AG04449 (cell line): Measurements from ENCODE around the gene TBC1D5.

ENCODE experiments used
- CTCF ChIA-PET: fragments of 350-600 bp; formaldehyde crosslinking; extraction: SDS; loops from one replicate; lab custom pipeline; 2021; ENCODE audit warnings: antibody characterized with exemption; lab: Yijun Ruan, JAX
- POLR2A ChIA-PET: fragments of 400-600, 350-600 bp; formaldehyde crosslinking; extraction: SDS; loops from one replicate; lab custom pipeline; 2020; ENCODE audit warnings: antibody characterized with exemption, inconsistent platforms; lab: Yijun Ruan, JAX
- DNase-seq: peaks from one replicate; pipeline ENCODE4 v3.0.0-alpha.2; 2010; ENCODE audit warnings: low read depth, low spot score
- H3K4me3 ChIP-seq: 2 replicates; pipeline ENCODE4 v1.5.1; 2011; ENCODE audit warnings: low read depth, mild to moderate bottlenecking, control low read depth, low read length
- TF ChIP-seq, protein P1 (sequence below): IDR thresholded peaks from one replicate; pipeline ENCODE4 v1.5.1; 2011; ENCODE audit warnings: mild to moderate bottlenecking, moderate library complexity, low read length, control low read depth, inconsistent platforms; ENCODE audit not compliant: insufficient read depth; ENCODE audit errors: missing control alignments

TBC1D5 gene

GRCh38 chr3:17300441-17300840, 442.0 kb downstream of the TBC1D5 start:
- ChIA-PET CTCF (no interaction called here), POLR2A (no interaction called here)

DNA sequence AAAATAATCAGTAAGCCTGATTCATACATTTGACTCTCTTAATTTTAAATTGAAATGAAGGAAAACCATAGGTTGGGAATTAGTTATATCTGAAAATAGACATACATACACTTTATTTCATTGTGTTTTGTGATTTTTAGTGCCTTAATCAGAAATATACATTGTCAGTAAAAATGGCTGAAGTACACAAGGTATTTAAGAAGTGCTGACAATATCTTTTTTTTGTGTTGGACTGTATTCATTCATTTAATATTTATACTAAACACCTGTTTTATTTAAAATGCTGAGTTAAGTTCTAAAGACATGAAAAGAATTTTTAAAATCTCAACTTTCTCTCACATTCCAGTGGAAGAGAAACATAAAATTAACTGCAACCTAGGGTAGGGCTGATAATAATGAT, 444.4 kb downstream of the TBC1D5 start:
- CTCF ChIA-PET, result no interaction called here
- no peak for DNase-seq
- TF ChIP-seq, protein P1, sequence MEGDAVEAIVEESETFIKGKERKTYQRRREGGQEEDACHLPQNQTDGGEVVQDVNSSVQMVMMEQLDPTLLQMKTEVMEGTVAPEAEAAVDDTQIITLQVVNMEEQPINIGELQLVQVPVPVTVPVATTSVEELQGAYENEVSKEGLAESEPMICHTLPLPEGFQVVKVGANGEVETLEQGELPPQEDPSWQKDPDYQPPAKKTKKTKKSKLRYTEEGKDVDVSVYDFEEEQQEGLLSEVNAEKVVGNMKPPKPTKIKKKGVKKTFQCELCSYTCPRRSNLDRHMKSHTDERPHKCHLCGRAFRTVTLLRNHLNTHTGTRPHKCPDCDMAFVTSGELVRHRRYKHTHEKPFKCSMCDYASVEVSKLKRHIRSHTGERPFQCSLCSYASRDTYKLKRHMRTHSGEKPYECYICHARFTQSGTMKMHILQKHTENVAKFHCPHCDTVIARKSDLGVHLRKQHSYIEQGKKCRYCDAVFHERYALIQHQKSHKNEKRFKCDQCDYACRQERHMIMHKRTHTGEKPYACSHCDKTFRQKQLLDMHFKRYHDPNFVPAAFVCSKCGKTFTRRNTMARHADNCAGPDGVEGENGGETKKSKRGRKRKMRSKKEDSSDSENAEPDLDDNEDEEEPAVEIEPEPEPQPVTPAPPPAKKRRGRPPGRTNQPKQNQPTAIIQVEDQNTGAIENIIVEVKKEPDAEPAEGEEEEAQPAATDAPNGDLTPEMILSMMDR, result no peak
- POLR2A ChIA-PET, result no interaction called here
- no peak overlapping the region for H3K4me3 ChIP-seq

More at GRCh38 chr3:17300441-17300840, 442.0 kb downstream of the TBC1D5 start:
- TF ChIP-seq, protein P1, result no peak
- DNase-seq, result no peak
- no peak overlapping the region for H3K4me3 ChIP-seq

GRCh38 chr3:17292556-17292955, 449.9 kb downstream of the TBC1D5 start:
- ChIA-PET CTCF (no interaction called here), POLR2A (no interaction called here)
- H3K4me3 ChIP-seq, result no peak overlapping the region
- TF ChIP-seq, protein P1, result no peak
- no peak for DNase-seq

DNA sequence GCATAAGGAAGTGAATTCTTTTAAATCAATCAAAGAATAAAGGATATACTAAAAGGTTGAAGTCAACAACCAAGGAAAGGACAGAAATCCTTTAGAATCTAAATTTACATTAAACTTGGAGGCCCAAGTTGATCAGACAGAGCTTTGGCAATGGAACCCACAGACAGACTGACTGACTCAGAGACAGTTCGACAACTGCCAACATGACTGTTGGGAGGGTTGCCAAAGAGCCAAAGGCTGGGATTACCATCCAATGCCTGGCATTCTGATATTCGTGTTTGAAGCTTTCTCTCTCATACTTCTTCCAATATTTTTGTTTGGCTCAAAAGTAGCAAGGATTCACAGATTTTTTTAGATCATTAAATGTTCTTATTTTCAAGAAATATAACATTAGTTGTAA, 451.5 kb downstream of the TBC1D5 start:
- ChIA-PET POLR2A (no interaction called here), CTCF (no interaction called here)
- DNase-seq, result no peak
- no peak overlapping the region for H3K4me3 ChIP-seq
- TF ChIP-seq, protein P1, result no peak

- ChIA-PET POLR2A (no interaction called here), CTCF (no interaction called here)
- no peak overlapping the region for H3K4me3 ChIP-seq
- DNase-seq, result no peak
- TF ChIP-seq, protein P1, result no peak
Observed at GRCh38 chr3:17288839-17289399, 453.5 kb downstream of the TBC1D5 start.

DNA sequence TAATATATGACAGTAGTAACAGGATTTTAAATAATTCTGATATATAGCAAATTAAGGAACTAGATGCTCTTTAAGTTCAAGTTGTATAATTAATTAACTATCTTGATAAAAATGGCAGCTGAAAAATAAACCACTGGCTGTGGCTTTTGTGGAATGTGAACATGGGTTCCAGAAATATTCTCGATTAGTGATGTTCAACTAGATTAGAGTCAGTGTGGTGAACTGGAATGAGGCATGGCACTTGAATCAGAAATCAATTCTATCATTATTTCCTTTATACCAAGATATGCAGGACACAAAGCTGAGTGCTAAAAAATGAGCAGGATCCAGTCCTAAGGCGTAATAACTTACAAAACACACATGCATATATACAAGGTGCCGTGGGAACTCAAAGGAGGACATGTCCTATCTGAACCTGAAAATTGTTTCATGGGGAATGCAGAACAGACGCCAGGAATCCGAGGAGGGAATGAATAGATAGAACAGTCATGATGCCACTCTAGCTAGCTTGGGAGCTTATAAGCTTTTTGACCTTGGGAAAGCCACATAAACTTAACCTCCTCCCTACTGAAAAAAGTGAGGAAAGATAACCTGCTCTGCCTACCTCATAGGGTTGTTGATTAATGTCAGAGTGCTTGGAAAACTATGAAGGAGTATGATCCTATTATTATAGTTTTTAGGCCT, 455.3 kb downstream of the TBC1D5 start:
- H3K4me3 ChIP-seq, result no peak overlapping the region
- TF ChIP-seq, protein P1, result no peak
- POLR2A ChIA-PET, result no interaction called here
- DNase-seq, result no peak
- CTCF ChIA-PET, result interaction anchor here (0.6 to 1.3 kb wide), 2 partner anchors 258 to 555 kb away, joined by 3 read pairs; no protein-coding TSS in a partner anchor
